LNCaP clone FGC (cell line): Measurements from ENCODE around the gene ALMS1.
"Not testable (repeated sequence)": the region's sequence is repeated elsewhere in the genome, so short reads cannot be mapped to it uniquely, and the experiment has no call there.

ENCODE experiments used
- DNase-seq: peaks from one replicate; pipeline ENCODE4 v3.0.0-alpha.2; 2011; ENCODE audit warnings: low read depth
- H3K4me3 ChIP-seq: 2 replicates; pipeline ENCODE4 v1.5.1; 2011; ENCODE audit warnings: mild to moderate bottlenecking, low read depth, low read length, control low read depth
- CTCF ChIP-seq: IDR thresholded peaks from 2 replicates; pipeline ENCODE4 v1.5.1; 2012; ENCODE audit warnings: mild to moderate bottlenecking; ENCODE audit not compliant: control insufficient read depth, insufficient read depth; ENCODE audit errors: extremely low read depth

The ALMS1 gene

GRCh38 chr2:73611867-73612266 is 226.2 kb downstream of the ALMS1 start:
- no peak for DNase-seq
- TF ChIP-seq CTCF: no peak
- H3K4me3 ChIP-seq: no peak overlapping the region

GRCh38 chr2:73614105-73614504 is 228.5 kb downstream of the ALMS1 start:
- no peak for TF ChIP-seq CTCF
- no peak overlapping the region for H3K4me3 ChIP-seq
- no peak for DNase-seq

GRCh38 chr2:73614997-73615396 is 229.4 kb downstream of the ALMS1 start:
- no peak for TF ChIP-seq CTCF
- DNase-seq: no peak
- no peak overlapping the region for H3K4me3 ChIP-seq

- not testable (repeated sequence) for DNase-seq, H3K4me3 ChIP-seq
These were observed 234.3 kb downstream of the ALMS1 start for GRCh38 chr2:73619925-73620324.

GRCh38 chr2:73624036-73624435 is 238.4 kb downstream of the ALMS1 start:
- not testable (repeated sequence) for H3K4me3 ChIP-seq, DNase-seq

- not testable (repeated sequence) for H3K4me3 ChIP-seq, DNase-seq
These were observed 239.0 kb downstream of the ALMS1 start for GRCh38 chr2:73624625-73625024.

- DNase-seq, H3K4me3 ChIP-seq: not testable (repeated sequence)
These were observed 240.6 kb downstream of the ALMS1 start for GRCh38 chr2:73626237-73626636.

- not testable (repeated sequence) for DNase-seq
These were observed 242.9 kb downstream of the ALMS1 start for GRCh38 chr2:73628493-73628892.

GRCh38 chr2:73630662-73631266 is 245.1 kb downstream of the ALMS1 start:
- H3K4me3 ChIP-seq, DNase-seq: not testable (repeated sequence)

More at GRCh38 chr2:73628493-73628892, 242.9 kb downstream of the ALMS1 start:
- H3K4me3 ChIP-seq: not testable (repeated sequence)

- not testable (repeated sequence) for DNase-seq, H3K4me3 ChIP-seq
These were observed 251.3 kb downstream of the ALMS1 start for GRCh38 chr2:73636977-73637376.

- no peak for TF ChIP-seq CTCF
- DNase-seq: no peak
- H3K4me3 ChIP-seq: no peak overlapping the region
These were observed 252.8 kb downstream of the ALMS1 start for GRCh38 chr2:73638429-73638828.
